GM12878 (cell line): Measurements from ENCODE around the gene ZNF75A. TPM values are rescaled to one million over a fixed set of nuclear protein-coding genes. Genes with fewer than 3 reads are reported as not detected.

Experiments
- ATAC-seq: fragments of 200-7000 bp; cut with Tn5 transposase; 3 replicates; pipeline ENCODE4 v1.9.1; 2020; ENCODE audit warnings: mild to moderate bottlenecking, moderate library complexity
- BruUV-seq: library from RNA; stranded (reverse); fragments of 400-500 nt; replicated peaks from 2 replicates; lab custom pipeline; 2021; lab: Mats Ljungman, UMichigan
- CTCF ChIA-PET: fragments of 300-600 bp; sonication (Branson Sonifier 250); formaldehyde crosslinking; extraction: SDS; loops from one replicate; lab custom pipeline; 2021; ENCODE audit warnings: inconsistent platforms; lab: Yijun Ruan, JAX
- POLR2A ChIA-PET: fragments of 350-600 bp; formaldehyde crosslinking; extraction: SDS; loops from one replicate; lab custom pipeline; 2021; ENCODE audit warnings: inconsistent platforms; lab: Charles Lee
- RAD21 ChIA-PET: fragments of 300-600 bp; sonication (Branson Sonifier 250); formaldehyde crosslinking; loops from one replicate; lab custom pipeline; 2023; ENCODE audit warnings: antibody characterized with exemption; ENCODE audit not compliant: unreplicated experiment; lab: Charles Lee
- SMC1A ChIA-PET: fragments of 300-600 bp; sonication (Branson Sonifier 250); formaldehyde crosslinking; loops from one replicate; lab custom pipeline; 2023; ENCODE audit not compliant: unreplicated experiment, uncharacterized antibody; lab: Charles Lee
- DNase-seq: peaks from one replicate; pipeline ENCODE4 v3.0.0-alpha.2; 2011; ENCODE audit warnings: low read depth, low spot score
- FAIRE-seq: peaks from 3 replicates; lab custom pipeline; 2011; peaks lifted over from hg19 to GRCh38; lab: Jason Lieb, UNC
- H2AFZ ChIP-seq: 2 replicates; pipeline ENCODE4 v1.6.0; 2011; ENCODE audit warnings: low read depth, low read length, control low read depth; ENCODE audit not compliant: control insufficient read depth
- H3K27ac ChIP-seq: 2 replicates; pipeline ENCODE4 v1.5.1; 2011; ENCODE audit warnings: control low read depth; ENCODE audit not compliant: control insufficient read depth, insufficient read depth
- H3K27me3 ChIP-seq, 2 experiments: replicated peaks in 1 of 2; 2 replicates each; pipeline versions ENCODE4 v1.6.0 to v1.6.1; 2011; ENCODE audit warnings: low read length in 1 of 2; ENCODE audit not compliant: control insufficient read depth in 2 of 2, insufficient read depth in 2 of 2
- H3K36me3 ChIP-seq, 2 experiments: 2 replicates each; pipeline ENCODE4 v1.5.1; 2011; ENCODE audit warnings: low read length in 1 of 2; ENCODE audit not compliant: control insufficient read depth in 2 of 2, insufficient read depth in 2 of 2
- H3K4me1 ChIP-seq: 2 replicates; pipeline ENCODE4 v1.6.1; 2011; ENCODE audit warnings: mild to moderate bottlenecking, low read length, moderate library complexity, mixed read lengths; ENCODE audit not compliant: control insufficient read depth, insufficient read depth
- H3K4me2 ChIP-seq: 2 replicates; pipeline ENCODE4 v1.6.0; 2011; ENCODE audit warnings: control low read depth; ENCODE audit not compliant: control insufficient read depth, insufficient read depth
- H3K4me3 ChIP-seq: fragments of 200-600 bp; sonication (generic); 2 replicates; pipeline ENCODE4 v1.5.1; 2016
- H3K79me2 ChIP-seq: 2 replicates; pipeline ENCODE4 v1.6.0; 2011; ENCODE audit warnings: low read length; ENCODE audit not compliant: control insufficient read depth, insufficient read depth
- H3K9ac ChIP-seq: 2 replicates; pipeline ENCODE4 v1.8.0; 2011; ENCODE audit warnings: low read length, control low read depth, mixed read lengths; ENCODE audit not compliant: control insufficient read depth, insufficient read depth
- H3K9me3 ChIP-seq: replicated peaks from 3 replicates; pipeline ENCODE4 v1.5.1; 2011; ENCODE audit warnings: mild to moderate bottlenecking, low read length; ENCODE audit not compliant: control insufficient read depth, insufficient read depth
- H4K20me1 ChIP-seq: 2 replicates; pipeline ENCODE4 v1.6.0; 2011; ENCODE audit not compliant: control insufficient read depth, insufficient read depth
- CBFB ChIP-seq: IDR thresholded peaks from 2 replicates; pipeline ENCODE4 v1.6.1; 2016; ENCODE audit warnings: antibody characterized with exemption, low read depth
- CBX3 ChIP-seq: fragments of 200-600 bp; sonication (generic); IDR thresholded peaks from 2 replicates; pipeline ENCODE4 v1.6.1; 2016; ENCODE audit warnings: low read depth, borderline replicate concordance
- CBX5 ChIP-seq: sonication (generic); IDR thresholded peaks from 2 replicates; pipeline ENCODE4 v1.6.1; 2016; ENCODE audit warnings: low read depth, moderate library complexity, mild to moderate bottlenecking, inconsistent platforms
- DPF2 ChIP-seq: fragments of 450-650 bp; IDR thresholded peaks from 2 replicates; pipeline ENCODE4 v1.6.1; 2017; ENCODE audit warnings: mild to moderate bottlenecking
- EP300 ChIP-seq, 2 experiments: fragments of 150-350 bp in 1 of 2; IDR thresholded peaks; 2 replicates each; pipeline ENCODE4 v1.6.1; 2011 to 2012; ENCODE audit warnings: low read depth in 2 of 2, low read length in 2 of 2, borderline replicate concordance in 1 of 2, improper control_type of control experiment in 1 of 2, inconsistent platforms in 1 of 2; ENCODE audit not compliant: control insufficient read depth in 1 of 2
- HCFC1 ChIP-seq: fragments of 150-350 bp; IDR thresholded peaks from 2 replicates; pipeline ENCODE4 v1.6.1; 2014; ENCODE audit warnings: low read length
- HDGF ChIP-seq: fragments of 450-650 bp; IDR thresholded peaks from 2 replicates; pipeline ENCODE4 v1.6.1; 2016; ENCODE audit warnings: antibody characterized with exemption
- KLF5 ChIP-seq: fragments of 450-650 bp; IDR thresholded peaks from 2 replicates; pipeline ENCODE4 v1.6.1; 2014; ENCODE audit warnings: mild to moderate bottlenecking; ENCODE audit not compliant: partially characterized antibody
- MEF2A ChIP-seq: IDR thresholded peaks from 2 replicates; pipeline ENCODE4 v1.6.1; 2011; ENCODE audit warnings: low read depth, mild to moderate bottlenecking, low read length, moderate library complexity; ENCODE audit not compliant: insufficient read depth
- POLR2AphosphoS2 ChIP-seq: IDR thresholded peaks from 2 replicates; pipeline ENCODE4 v1.6.1; 2011; ENCODE audit warnings: low read depth, mild to moderate bottlenecking, low read length, improper control_type of control experiment, moderate library complexity
- RELA ChIP-seq: fragments of 450-650 bp; IDR thresholded peaks from 2 replicates; pipeline ENCODE4 v1.8.0; 2014; ENCODE audit warnings: borderline replicate concordance; ENCODE audit not compliant: partially characterized antibody
- SMAD1 ChIP-seq: fragments of 450-650 bp; IDR thresholded peaks from 2 replicates; pipeline ENCODE4 v1.6.1; 2018; ENCODE audit warnings: mild to moderate bottlenecking, low read depth; ENCODE audit not compliant: partially characterized antibody
- ZNF217 ChIP-seq: fragments of 450-650 bp; IDR thresholded peaks from 2 replicates; pipeline ENCODE4 v1.6.1; 2017; ENCODE audit warnings: antibody characterized with exemption, mild to moderate bottlenecking
- WGBS: methylation state at CpG from one replicate; pipeline ENCODE4 v1.1.6; 2016; ENCODE audit warnings: low lambda C conversion rate; ENCODE audit not compliant: insufficient replicate concordance, insufficient coverage; ENCODE audit errors: missing lambda C conversion rate; 5-methylcytosine and 5-hydroxymethylcytosine counted together
- in situ Hi-C: fragments of 300-500 bp; cut with MboI; formaldehyde crosslinking; loops from 9 replicates; pipeline ENCODE4 v1.14.3; 2018; ENCODE audit warnings: mixed read lengths
- intact Hi-C: fragments of 100-400 bp; cut with micrococcal nuclease; formaldehyde crosslinking; loops from one replicate; pipeline ENCODE4 v1.14.2; 2022; ENCODE audit not compliant: unreplicated experiment
- polyA plus RNA-seq, 11 experiments: library from polyadenylated mRNA; depleted of rRNA in 4 of 11; unstranded in 6 of 11; stranded (reverse) in 5 of 11; fragments of >200 nt; fragmentation: Nextera tagmentation in 4 of 11; fragmentation: Illumina TruSeq in 1 of 11; extraction: Ambion mirVana in 4 of 11; extraction: Trizol in 1 of 11; gene quantifications; 1 replicate in 1 of 11; 2 replicates in 10 of 11; pipeline versions ENCODE4 v1.2.1 to v1.2.3, GENCODE V29; 2011 to 2016; ENCODE audit warnings: inconsistent platforms in 2 of 11, missing spikeins in 2 of 11, low read depth in 1 of 11
- total RNA-seq, 4 experiments: library from RNA; depleted of rRNA in 3 of 4; stranded (reverse); fragments of >200 nt in 3 of 4; fragmentation: Illumina TruSeq in 1 of 4; extraction: Trizol in 1 of 4; gene quantifications; 2 replicates each; pipeline versions ENCODE4 v1.2.1 to v1.2.3, GENCODE V29; 2013 to 2021
- TF ChIP-seq, protein P1 (sequence below): IDR thresholded peaks from 2 replicates; pipeline ENCODE4 v1.6.1; 2011; ENCODE audit warnings: low read depth, mild to moderate bottlenecking, low read length, moderate library complexity, borderline replicate concordance; ENCODE audit errors: extremely low read depth
- TF ChIP-seq, protein P2 (sequence below): IDR thresholded peaks from 2 replicates; pipeline ENCODE4 v1.6.1; 2011; ENCODE audit warnings: low read depth, low read length, improper control_type of control experiment, borderline replicate concordance
- TF ChIP-seq, protein P3 (sequence below): fragments of 450-650 bp; IDR thresholded peaks from 2 replicates; pipeline ENCODE4 v1.6.1; 2017; ENCODE audit warnings: mild to moderate bottlenecking, low read depth, inconsistent platforms; ENCODE audit not compliant: poor library complexity, severe bottlenecking

ZNF75A gene
- total and polyA plus RNA-seq, 10 of the 15 experiments (the other 5 are each of a cell fraction or from before 2014, with no cell fraction given), result 7.4 to 21.2 (median 16.1) TPM

DNA sequence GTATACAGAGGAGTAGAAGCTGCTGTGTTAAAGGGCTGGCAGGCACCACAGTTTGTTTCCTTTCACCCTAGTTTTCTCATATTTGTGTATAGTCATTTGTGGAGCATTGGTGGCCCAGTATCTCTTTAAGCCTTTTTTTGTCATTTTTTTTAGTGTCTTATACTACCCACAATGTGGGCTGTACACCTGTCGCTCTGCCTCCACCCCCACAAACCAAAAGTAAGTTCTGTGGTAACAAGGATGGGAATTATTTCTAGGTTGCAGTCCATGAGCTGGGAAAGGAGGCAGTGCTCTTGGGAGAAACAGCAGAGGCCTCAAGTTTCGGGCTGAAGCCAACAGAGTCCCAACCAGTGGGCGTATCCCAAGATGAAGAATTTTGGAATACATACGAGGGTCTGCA is 6.2 kb downstream of the ZNF75A start (continued):
- TF ChIP-seq RELA (no peak), MEF2A (no peak), DPF2 (no peak), CBFB (no peak), HCFC1 (no peak), ZNF217 (no peak), SMAD1 (no peak), CBX3 (no peak), HDGF (no peak), POLR2AphosphoS2 (no peak)
- TF ChIP-seq, protein P1, sequence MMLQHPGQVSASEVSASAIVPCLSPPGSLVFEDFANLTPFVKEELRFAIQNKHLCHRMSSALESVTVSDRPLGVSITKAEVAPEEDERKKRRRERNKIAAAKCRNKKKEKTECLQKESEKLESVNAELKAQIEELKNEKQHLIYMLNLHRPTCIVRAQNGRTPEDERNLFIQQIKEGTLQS, result no peak
- TF ChIP-seq, protein P2, sequence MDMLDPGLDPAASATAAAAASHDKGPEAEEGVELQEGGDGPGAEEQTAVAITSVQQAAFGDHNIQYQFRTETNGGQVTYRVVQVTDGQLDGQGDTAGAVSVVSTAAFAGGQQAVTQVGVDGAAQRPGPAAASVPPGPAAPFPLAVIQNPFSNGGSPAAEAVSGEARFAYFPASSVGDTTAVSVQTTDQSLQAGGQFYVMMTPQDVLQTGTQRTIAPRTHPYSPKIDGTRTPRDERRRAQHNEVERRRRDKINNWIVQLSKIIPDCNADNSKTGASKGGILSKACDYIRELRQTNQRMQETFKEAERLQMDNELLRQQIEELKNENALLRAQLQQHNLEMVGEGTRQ, result no peak
- TF ChIP-seq, all 136 proteins: peak for 0

DNA sequence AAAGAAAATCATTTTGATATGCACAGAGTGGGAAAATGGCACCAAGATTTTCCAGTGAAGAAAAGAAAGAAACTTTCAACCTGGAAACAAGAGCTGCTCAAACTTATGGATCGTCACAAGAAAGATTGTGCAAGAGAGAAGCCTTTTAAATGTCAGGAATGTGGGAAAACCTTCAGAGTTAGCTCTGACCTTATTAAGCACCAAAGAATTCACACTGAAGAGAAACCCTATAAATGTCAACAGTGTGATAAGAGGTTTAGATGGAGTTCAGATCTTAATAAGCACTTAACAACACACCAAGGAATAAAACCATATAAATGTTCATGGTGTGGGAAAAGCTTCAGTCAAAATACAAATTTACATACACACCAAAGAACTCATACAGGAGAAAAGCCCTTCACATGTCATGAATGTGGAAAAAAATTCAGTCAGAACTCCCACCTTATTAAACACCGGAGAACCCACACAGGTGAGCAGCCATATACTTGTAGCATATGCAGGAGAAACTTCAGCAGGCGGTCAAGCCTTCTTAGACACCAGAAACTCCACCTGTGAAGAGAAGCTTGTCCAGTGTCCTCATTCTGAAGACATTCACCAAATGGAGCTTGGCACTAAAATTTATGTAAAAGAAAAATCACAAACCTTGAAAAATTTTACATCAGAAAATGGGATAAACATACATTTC is 12.2 kb downstream of the ZNF75A start:
- peak; percentile 93 for TF ChIP-seq ZNF217
- TF ChIP-seq, protein P3, sequence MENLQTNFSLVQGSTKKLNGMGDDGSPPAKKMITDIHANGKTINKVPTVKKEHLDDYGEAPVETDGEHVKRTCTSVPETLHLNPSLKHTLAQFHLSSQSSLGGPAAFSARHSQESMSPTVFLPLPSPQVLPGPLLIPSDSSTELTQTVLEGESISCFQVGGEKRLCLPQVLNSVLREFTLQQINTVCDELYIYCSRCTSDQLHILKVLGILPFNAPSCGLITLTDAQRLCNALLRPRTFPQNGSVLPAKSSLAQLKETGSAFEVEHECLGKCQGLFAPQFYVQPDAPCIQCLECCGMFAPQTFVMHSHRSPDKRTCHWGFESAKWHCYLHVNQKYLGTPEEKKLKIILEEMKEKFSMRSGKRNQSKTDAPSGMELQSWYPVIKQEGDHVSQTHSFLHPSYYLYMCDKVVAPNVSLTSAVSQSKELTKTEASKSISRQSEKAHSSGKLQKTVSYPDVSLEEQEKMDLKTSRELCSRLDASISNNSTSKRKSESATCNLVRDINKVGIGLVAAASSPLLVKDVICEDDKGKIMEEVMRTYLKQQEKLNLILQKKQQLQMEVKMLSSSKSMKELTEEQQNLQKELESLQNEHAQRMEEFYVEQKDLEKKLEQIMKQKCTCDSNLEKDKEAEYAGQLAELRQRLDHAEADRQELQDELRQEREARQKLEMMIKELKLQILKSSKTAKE, result peak; percentile 21
- no peak for TF ChIP-seq EP300 (IDR thresholded peaks at IDR 0.05; ENCODE audit: borderline replicate concordance in 1 of 2, control insufficient read depth in 1 of 2, low read depth in 2 of 2, low read length in 2 of 2)
- TF ChIP-seq CBX5, result peak; percentile 99
- TF ChIP-seq KLF5, result peak; percentile 96
- Histone ChIP-seq H3K79me2 (no peaks in the 10 kb centered on the region), H3K9ac (no peak overlapping the region), H3K4me2 (no peak overlapping the region), H3K4me1 (no peaks in the 10 kb centered on the region), H2AFZ (no peak overlapping the region), H4K20me1 (no peaks in the 10 kb centered on the region), H3K9me3 (peaks cover 42% of the 10 kb centered on the region), H3K27ac (no peak overlapping the region), H3K27me3 (no peaks in the 10 kb centered on the region), H3K36me3 (peaks cover 0 to 14% of the 10 kb centered on the region in 2 experiments; a peak in 2 of 4 replicates), H3K4me3 (no peak overlapping the region)
- ChIA-PET POLR2A (no interaction called here), SMC1A (no interaction called here), RAD21 (no interaction called here), CTCF (no interaction called here)
- no peak for DNase-seq
- WGBS, result 92% methylated on average over 3 of the region's 3 CpGs
- FAIRE-seq, result no peak
- intact Hi-C loops, result no loop called here
- no peak for ATAC-seq
- in situ Hi-C loops, result no loop called here
- TSS peak; percentile 44 for BruUV-seq
